Stimulated activated CD8-positive, alpha-beta memory T cell treated with anti-CD3 and anti-CD28 coated beads, Interleukin-15, amount 100 ng/mL, for 1 hour (primary cell): Measurements from ENCODE around the gene CCNG1.
A peak's percentile ranks its signal among the peaks of the same experiment; 100 is the strongest.
"Not testable (repeated sequence)": the region's sequence is repeated elsewhere in the genome, so short reads cannot be mapped to it uniquely, and the experiment has no call there.

Experiments
- DNase-seq: peaks from one replicate; pipeline ENCODE4 v3.0.0-alpha.2; 2020; ENCODE audit warnings: low read depth

Gene CCNG1

GRCh38 chr5:163437309-163438182 lies at the start of gene CCNG1:
CCNG1 (plus strand) TSS chr5:163437595; CDS start chr5:163439257, 1,662 bp downstream.
- DNase-seq = peak; percentile 76

DNA sequence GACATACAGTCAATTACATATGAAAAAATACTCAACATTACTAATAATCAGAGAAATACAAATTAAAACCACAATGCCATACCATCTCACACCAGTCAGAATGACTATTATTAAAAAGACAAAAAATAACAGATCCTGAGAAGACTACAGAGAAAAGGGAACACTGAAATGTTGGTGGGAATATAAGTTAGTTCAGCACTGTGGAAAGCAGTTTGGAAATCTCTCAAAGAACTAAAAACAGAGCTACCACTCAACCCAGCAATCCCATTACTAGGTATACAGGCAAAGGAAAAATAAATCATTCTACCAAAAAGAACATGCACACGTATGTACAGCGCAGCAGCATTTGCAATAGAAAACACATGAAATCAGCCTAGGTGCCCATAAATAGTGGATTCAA lies 41.6 kb upstream of the CCNG1 start:
- no peak for DNase-seq

DNA sequence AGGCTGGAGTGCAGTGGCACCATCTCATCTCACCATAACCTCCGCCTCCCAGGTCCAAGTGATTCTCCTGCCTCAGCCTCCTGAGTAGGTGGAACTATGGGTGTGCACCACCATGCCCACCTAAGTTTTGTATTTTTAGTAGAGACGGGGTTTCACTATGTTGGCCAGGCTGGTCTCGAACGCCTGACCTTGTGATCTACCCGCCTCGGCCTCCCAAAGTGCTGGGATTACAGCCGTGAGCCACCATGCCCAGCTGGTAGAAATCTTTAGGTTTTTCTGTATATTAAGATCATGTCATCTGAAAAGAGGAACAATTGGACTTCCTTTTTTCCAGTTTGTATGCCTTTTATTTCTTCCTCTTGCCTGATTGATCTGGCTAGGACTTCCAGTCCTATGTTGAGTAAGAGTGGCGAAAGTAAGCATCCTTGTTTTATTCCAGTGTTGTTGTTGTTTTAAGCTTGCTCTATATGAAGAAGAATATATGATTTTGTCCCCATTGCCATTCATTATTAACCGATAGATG lies 40.5 kb upstream of the CCNG1 start:
- not testable (repeated sequence) for DNase-seq

GRCh38 chr5:163397354-163397753 lies 40.0 kb upstream of the CCNG1 start:
- DNase-seq = no peak

- no peak for DNase-seq
Measured at GRCh38 chr5:163399923-163400322, 37.5 kb upstream of the CCNG1 start.

GRCh38 chr5:163401271-163401670 lies 36.1 kb upstream of the CCNG1 start:
- DNase-seq = no peak

- no peak for DNase-seq
Measured at GRCh38 chr5:163402007-163402406, 35.4 kb upstream of the CCNG1 start.

- no peak for DNase-seq
Measured at GRCh38 chr5:163404364-163405173, 32.8 kb upstream of the CCNG1 start.

GRCh38 chr5:163407034-163407655 lies 30.2 kb upstream of the CCNG1 start:
- no peak for DNase-seq

GRCh38 chr5:163408311-163408923 lies 29.0 kb upstream of the CCNG1 start:
- DNase-seq = peak; percentile 11

DNA sequence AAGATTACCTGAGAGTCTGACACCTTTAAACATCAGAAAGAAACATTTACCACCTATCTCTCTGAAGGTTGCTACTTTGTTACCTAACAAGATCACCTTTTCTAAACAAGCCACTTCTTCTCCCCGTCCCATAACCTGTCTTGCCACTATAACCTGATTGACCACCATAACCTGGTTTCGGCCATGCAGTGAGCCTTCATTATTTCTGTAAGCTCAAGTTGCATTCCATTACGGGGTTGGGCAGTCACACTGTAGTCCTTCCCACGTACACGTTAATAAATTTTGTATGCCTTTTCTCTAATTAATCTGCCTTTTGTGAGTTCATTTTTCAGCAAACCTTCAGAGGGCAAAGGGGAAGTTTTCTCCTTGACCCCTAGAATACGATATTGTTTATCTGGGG lies 28.0 kb upstream of the CCNG1 start:
- no peak for DNase-seq

DNA sequence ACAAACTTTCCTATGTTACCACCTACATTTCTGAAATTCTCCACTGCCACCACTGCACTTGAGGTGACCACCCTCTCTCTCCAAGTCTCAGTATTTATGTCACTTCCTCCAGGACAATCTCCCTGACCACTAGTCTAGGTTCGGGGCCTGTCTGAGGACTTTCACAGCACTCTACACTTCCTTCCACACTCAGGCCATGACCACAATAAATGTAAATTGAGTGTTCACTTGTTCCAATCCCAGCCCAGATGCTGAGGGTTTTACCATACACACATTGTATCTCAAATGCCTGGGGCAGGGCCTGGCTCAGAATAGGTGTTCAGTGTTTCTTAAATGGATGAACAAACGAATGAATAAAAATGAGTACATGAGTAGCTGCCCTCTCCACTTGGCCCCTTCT lies 26.9 kb upstream of the CCNG1 start:
- DNase-seq = no peak

GRCh38 chr5:163415673-163416072 lies 21.7 kb upstream of the CCNG1 start:
- DNase-seq = not testable (repeated sequence)

GRCh38 chr5:163424836-163425235 lies 12.6 kb upstream of the CCNG1 start:
- DNase-seq = no peak

DNA sequence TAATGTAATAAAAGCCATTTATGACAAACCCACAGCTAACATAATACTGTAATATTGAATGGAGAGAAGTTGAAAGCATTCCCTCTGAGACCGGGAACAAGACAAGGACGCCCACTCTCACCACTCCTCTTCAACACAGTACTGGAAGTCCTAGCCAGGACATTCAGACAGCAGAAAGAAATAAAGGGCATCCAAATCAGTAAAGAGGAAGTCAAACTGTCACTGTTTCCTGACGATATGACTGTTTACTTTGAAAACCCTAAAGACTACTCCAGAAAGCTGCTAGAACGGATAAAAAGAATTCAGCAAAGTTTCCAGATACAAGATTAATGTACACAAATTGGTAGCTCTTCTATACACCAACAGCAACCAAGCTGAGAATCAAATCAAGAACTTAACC lies 11.3 kb upstream of the CCNG1 start:
- DNase-seq = not testable (repeated sequence)

GRCh38 chr5:163432544-163432943 lies 4.9 kb upstream of the CCNG1 start:
- no peak for DNase-seq

DNA sequence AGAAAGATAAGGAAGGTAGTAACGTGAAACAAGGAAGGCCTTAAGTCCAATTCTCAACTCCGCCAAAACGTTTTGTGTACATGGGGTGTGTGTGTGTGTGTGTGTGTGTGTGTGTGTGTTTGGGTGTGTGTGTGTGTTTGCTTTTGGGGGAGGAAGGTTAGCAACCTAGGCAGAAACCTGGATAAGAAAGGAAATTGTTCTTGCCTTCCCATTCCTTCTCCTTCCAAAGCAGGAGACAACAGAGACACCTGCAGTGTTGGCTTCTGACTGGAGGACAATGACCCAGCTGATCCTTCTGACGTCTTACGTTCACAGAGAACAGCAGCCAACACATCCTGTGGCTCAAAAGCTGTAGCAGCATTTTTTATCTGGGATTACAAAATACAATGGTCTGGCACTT lies 4.1 kb upstream of the CCNG1 start:
- no peak for DNase-seq

- no peak for DNase-seq
Measured at GRCh38 chr5:163434401-163434866, 3.0 kb upstream of the CCNG1 start.

DNA sequence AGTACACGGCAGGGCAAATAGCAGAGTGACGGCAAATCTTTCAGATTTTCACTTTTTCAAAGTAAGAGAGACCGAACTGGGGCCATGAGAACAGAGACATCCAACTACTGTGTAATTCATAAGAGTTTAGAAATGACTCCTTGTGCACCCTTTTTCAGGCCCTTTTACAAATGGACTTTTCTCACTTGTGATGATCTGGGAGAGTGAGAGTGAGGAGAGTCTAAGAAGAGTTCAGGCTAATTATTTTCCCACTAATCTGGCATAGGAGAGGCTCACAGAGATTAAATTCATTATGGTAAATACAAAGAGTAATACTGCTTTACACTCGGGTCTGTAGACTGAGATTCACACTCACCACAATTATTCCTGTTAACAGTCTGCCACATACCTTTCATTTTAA lies 880 bp upstream of the CCNG1 start:
- DNase-seq = no peak

DNA sequence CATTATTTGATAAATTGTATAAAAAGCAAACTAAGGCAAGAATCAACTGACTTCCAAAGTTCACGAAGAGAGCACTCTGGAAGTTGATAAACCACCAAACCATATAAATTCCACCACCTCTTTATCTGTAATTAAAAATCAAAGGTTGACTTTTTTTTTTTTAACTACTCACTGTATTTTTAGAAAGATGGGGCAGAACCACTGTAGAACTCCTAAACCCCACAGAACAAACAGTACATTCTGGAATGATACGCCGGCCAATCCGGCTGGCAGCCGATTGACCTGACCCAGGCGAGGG lies 435 bp upstream of the CCNG1 start:
- DNase-seq = no peak

DNA sequence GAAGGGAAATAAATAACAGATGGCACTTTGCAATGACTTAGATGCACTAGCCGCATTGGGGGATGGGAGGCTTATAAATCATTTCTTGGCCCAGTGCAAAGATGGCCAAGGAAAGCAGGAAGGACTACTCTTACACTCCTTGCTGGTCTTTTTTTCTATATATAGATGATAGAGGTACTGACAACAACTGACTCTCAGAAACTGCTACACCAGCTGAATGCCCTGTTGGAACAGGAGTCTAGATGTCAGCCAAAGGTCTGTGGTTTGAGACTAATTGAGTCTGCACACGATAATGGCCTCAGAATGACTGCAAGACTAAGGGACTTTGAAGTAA lies 1.7 kb downstream of the CCNG1 start:
- no peak for DNase-seq

DNA sequence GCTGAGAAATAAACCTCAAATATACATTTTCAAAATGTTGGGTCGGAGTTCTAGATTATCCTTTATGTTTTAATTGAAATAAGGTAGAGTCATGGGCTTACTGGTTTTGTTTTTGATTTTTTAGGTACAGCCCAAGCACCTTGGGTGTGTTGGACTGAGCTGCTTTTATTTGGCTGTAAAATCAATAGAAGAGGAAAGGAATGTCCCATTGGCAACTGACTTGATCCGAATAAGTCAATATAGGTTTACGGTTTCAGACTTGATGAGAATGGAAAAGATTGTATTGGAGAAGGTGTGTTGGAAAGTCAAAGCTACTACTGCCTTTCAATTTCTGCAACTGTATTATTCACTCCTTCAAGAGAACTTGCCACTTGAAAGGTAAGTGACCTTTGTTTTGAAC lies 3.6 kb downstream of the CCNG1 start:
- DNase-seq = no peak
